Ectodermal cell (in vitro differentiated cells): Measurements from ENCODE around the gene DPH7. TPM values are rescaled to one million over a fixed set of nuclear protein-coding genes. Genes with fewer than 3 reads are reported as not detected.
"Not testable (repeated sequence)": the region's sequence is repeated elsewhere in the genome, so short reads cannot be mapped to it uniquely, and the experiment has no call there.

ENCODE experiments used
- H3K27ac ChIP-seq: 2 replicates; pipeline ENCODE4 v1.7.0; 2013; ENCODE audit warnings: mild to moderate bottlenecking, low read depth, low read length; ENCODE audit not compliant: insufficient read depth, poor library complexity, severe bottlenecking
- H3K27me3 ChIP-seq: 2 replicates; pipeline ENCODE4 v1.7.0; 2013; ENCODE audit warnings: mild to moderate bottlenecking, low read length; ENCODE audit not compliant: insufficient read depth, control insufficient read depth, poor library complexity, severe bottlenecking
- H3K36me3 ChIP-seq: one replicate; pipeline ENCODE4 v1.7.0; 2013; ENCODE audit warnings: low read length; ENCODE audit not compliant: control insufficient read depth, insufficient read depth
- H3K4me1 ChIP-seq: one replicate; pipeline ENCODE4 v1.7.0; 2013; ENCODE audit warnings: low read length; ENCODE audit not compliant: control insufficient read depth, insufficient read depth
- H3K4me3 ChIP-seq: 2 replicates; pipeline ENCODE4 v1.7.0; 2013; ENCODE audit warnings: low read depth, low read length, control low read depth; ENCODE audit not compliant: insufficient read depth
- H3K9me3 ChIP-seq: 2 replicates; pipeline ENCODE4 v1.7.0; 2013; ENCODE audit warnings: mild to moderate bottlenecking, low read length, moderate library complexity; ENCODE audit not compliant: control insufficient read depth
- WGBS, 2 experiments: methylation state at CpG; one replicate each; pipeline ENCODE4 v1.1.7; 2013; ENCODE audit warnings: missing lambda C conversion rate in 2 of 2; 5-methylcytosine and 5-hydroxymethylcytosine counted together
- polyA plus RNA-seq, 4 experiments: library from polyadenylated mRNA; stranded (reverse); fragments of 50-300 nt; gene quantifications; one replicate each; pipeline ENCODE4 v1.2.3, GENCODE V29; 2013

The DPH7 gene
- polyA plus RNA-seq (2013, experiment 1 of 4): 48.3 TPM
- polyA plus RNA-seq (2013, experiment 2 of 4): 47.9 TPM
- polyA plus RNA-seq (2013, experiment 3 of 4): 32.6 TPM
- 42.2 TPM for polyA plus RNA-seq (2013, experiment 4 of 4)

DNA sequence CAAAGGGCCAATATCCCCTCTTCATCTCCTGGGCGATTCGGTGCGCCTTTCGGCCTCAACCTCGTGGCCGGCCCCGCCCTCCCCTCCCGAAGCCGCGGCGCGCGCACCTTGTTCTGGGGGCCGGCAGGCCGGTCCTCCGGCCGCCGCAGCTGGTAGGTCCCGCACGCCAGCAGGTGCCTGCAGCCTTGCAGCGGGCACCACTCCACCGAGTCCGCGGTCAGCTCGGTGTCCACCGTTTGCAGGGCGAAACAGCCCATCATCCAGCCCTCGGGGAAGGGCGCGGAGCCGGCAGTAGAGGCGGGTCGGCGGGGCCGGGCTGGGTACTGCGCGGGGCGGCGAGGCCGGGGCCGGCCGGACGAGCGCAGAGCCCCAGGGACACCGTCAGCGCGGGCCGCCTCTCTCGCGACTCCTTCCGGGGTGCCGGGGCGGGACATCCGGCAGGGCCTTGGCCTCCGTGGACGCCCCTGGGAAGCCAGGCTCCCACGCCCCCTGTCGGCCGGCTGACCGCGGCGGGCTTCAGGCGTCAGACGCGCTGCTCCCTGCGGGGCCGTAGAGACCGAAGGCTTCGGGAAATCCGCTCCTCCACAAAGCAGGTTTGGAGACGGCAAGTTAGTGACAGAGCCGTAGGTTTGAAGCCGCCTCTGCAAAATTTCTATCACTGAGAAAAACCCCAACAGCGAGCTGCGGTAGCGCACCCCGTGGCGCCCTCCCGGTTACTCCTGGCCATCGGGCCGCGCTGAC, at the start of gene DPH7:
TSS of gene DPH7 (minus strand) at position 408 of the 741 bp plus-strand sequence. CDS start at position 260, 148 bp downstream.
- no peaks in the 10 kb centered on the region for H3K9me3 ChIP-seq
- H3K27me3 ChIP-seq: no peaks in the 10 kb centered on the region
- WGBS, 2 experiments: 4% methylated on average over 82 of the region's 82 CpGs
- peaks cover 30% of the 10 kb centered on the region for H3K36me3 ChIP-seq
- H3K4me3 ChIP-seq: peak within 1 kb of the TSS; percentile 96
- peak within 1 kb of the TSS; percentile 74 for H3K27ac ChIP-seq
- H3K4me1 ChIP-seq: peaks cover 9% of the 10 kb centered on the region

DNA sequence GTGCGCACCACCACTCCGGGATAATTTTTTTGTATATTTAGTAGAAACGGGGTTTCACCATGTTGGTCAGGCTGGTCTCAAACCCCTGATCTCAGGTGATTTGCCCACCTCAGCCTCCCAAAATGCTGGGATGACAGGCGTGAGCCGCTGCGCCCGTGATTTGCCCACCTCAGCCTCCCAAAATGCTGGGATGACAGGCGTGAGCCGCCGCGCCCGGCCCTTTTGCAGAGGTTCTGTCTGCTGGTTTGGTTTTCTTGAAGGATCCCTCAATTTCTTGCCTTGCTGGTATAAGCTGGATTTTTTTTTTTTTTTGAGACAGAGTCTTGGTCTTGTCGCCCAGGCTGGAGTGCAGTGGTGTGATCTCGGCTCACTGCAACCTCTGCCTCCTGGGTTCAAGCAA, 48.7 kb upstream of the DPH7 start:
- H3K27ac ChIP-seq, H3K4me1 ChIP-seq, H3K4me3 ChIP-seq, H3K27me3 ChIP-seq, H3K36me3 ChIP-seq, H3K9me3 ChIP-seq: not testable (repeated sequence)
- WGBS, 2 experiments: 96% methylated on average over 12 to 14 of the region's 14 CpGs

- WGBS, 2 experiments: 92% methylated on average over 4 of the region's 4 CpGs
- Histone ChIP-seq H3K4me3 (no peak overlapping the region), H3K9me3 (no peaks in the 10 kb centered on the region), H3K36me3 (no peaks in the 10 kb centered on the region), H3K27ac (no peak overlapping the region), H3K27me3 (no peaks in the 10 kb centered on the region), H3K4me1 (no peaks in the 10 kb centered on the region)
Measured at GRCh38 chr9:137626464-137626863, 47.7 kb upstream of the DPH7 start.

DNA sequence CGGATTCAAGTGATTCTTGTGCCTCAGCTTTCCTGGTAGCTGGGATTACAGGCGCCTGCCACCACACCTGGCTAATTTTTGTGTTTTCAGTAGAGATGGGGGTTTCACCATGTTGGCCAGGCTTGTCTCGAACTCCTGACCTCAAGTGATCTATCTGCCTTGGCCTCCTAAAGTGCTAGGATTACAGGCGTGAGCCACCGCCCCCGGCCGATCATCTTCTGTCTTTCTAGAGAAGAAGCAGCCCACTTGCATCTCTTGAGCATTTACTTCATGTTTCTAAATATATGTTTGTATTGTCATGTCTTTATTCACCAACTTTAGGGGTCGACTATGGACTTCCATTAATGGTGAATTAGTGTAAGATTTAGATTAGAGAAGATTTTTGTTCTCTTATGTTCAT, 43.5 kb upstream of the DPH7 start:
- not testable (repeated sequence) for H3K27me3 ChIP-seq, H3K4me3 ChIP-seq, H3K36me3 ChIP-seq, H3K27ac ChIP-seq, H3K9me3 ChIP-seq
- 93 to 96% methylated on average over 8 of the region's 8 CpGs for WGBS, 2 experiments
- H3K4me1 ChIP-seq: peaks cover 12% of the 10 kb centered on the region

GRCh38 chr9:137621131-137621757, 42.5 kb upstream of the DPH7 start:
- H3K27me3 ChIP-seq: no peaks in the 10 kb centered on the region
- peaks cover 12% of the 10 kb centered on the region for H3K4me1 ChIP-seq
- WGBS, 2 experiments: 81 to 82% methylated on average over 6 of the region's 6 CpGs
- H3K4me3 ChIP-seq: no peak overlapping the region
- no peak overlapping the region for H3K27ac ChIP-seq
- no peaks in the 10 kb centered on the region for H3K36me3 ChIP-seq
- H3K9me3 ChIP-seq: no peaks in the 10 kb centered on the region

DNA sequence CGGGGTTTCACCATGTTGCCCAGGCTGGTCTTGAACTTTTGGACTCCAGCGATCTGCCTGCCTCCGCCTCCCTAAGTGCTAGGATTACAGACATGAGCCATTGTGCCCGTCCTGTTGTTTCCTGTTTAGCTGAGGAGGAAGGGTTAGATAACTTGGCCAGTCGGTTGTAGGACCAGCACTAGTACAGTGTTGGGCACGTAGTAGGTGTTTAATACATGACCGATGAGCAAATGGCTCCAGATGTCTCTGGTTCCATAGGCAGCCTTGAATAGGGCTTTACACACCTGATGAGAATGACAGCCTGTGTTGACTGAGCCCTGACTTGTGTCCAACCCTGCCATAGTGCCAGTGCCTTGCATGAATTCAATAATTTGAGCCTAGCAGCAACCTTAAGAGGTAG, 41.9 kb upstream of the DPH7 start:
- Histone ChIP-seq H3K36me3 (peaks cover 1% of the 10 kb centered on the region), H3K27ac (no peak overlapping the region), H3K9me3 (no peaks in the 10 kb centered on the region), H3K4me3 (peak overlapping the region; percentile 6), H3K4me1 (peaks cover 12% of the 10 kb centered on the region), H3K27me3 (no peaks in the 10 kb centered on the region)
- 91 to 93% methylated on average over 7 of the region's 7 CpGs for WGBS, 2 experiments

GRCh38 chr9:137620048-137620405, 41.3 kb upstream of the DPH7 start:
- H3K27me3 ChIP-seq: no peaks in the 10 kb centered on the region
- no peaks in the 10 kb centered on the region for H3K9me3 ChIP-seq
- peaks cover 12% of the 10 kb centered on the region for H3K4me1 ChIP-seq
- H3K36me3 ChIP-seq: peaks cover 4% of the 10 kb centered on the region
- H3K4me3 ChIP-seq: peak overlapping the region; percentile 83
- 85 to 100% methylated on average over 2 to 4 of the region's 4 CpGs for WGBS, 2 experiments
- no peak overlapping the region for H3K27ac ChIP-seq

DNA sequence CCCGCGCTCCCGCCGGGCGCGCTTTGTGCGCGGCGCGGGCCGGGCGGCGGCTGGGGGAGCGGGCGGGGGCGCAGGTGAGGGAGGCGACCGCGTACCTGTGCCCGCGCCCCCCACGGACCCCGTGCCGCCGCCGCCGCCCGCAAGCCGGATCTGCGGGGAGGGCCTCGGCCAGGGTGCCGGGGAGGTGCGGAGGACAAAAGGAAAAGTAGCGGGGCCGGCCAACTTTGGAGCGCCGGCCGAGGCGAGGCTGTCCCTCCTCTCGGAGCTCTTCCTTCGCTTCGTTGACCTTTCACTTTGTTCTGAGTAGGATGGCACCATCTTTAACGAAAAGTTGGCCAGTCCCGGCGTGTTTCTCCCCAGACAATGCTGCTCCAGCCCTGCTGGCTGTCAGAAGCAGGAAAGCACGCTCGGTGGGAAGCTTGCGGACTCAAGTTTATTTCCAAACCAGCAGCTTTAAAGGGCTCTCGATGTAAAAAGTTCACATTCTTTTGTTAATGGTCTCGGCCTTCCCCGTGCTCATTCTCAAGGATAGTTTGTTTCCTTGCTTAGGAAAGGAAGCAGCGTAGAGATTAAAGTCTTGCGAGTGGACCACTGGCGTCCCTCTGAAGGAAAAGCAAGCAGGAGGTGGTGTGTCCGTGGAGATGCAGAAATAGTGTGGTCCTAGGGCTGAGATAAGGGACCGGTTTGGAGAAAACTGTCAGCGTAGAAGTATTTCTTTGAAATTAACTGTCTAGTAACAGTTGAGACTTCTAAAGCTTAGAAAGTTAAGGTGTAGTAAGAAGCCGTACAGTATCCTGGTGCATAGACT, 40.7 kb upstream of the DPH7 start:
- no peaks in the 10 kb centered on the region for H3K9me3 ChIP-seq
- peak overlapping the region; percentile 83 for H3K4me3 ChIP-seq
- WGBS, 2 experiments: 2% methylated on average over 58 of the region's 58 CpGs
- H3K36me3 ChIP-seq: peaks cover 6% of the 10 kb centered on the region
- H3K27me3 ChIP-seq: no peaks in the 10 kb centered on the region
- H3K4me1 ChIP-seq: peaks cover 12% of the 10 kb centered on the region
- H3K27ac ChIP-seq: peak overlapping the region; percentile 57

DNA sequence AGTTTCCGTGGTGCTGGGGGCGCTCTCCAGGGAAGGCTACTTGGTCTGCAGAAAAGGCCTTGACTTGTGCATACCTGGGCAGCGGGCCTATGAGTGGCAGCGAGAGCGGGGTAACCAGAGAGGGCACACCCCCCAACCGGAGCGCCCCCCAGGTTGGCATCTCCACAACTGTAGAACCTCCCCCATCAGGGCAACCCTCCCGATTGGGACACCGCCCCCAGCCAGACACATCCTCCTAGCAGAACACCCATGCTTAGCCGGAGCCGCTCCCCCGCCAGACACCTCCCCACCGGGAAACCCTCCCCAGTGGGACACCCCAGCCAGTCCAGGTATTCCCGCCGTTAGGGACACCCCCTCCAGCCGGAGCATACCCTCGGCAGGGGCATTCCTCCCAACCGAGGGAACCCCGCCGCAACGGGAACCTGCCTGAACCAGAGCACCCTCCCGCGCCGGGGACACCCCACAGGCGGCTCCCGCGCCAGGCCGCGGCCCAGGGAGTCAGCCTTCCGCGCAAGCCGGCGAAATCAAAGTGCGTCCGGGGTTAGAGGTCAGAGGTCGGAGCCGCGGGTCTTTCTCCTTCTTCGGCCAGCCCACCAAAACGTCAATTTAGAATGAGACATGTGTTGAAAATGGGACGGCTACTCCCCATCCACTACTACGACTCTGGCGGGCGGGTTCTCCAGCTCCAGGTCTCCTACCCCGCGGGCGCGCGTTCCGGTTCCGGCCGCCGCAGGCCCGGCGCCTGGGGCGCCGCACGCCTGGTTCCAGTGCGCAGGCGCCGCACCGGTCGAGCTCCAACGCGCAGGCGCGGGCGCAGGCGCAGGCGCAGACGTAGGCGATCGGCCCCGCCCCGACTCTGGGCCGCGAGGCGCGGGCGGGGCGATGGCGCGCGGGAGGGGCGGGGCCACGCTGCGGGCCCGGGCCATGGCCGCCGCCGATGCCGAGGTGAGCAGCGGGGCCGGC, 39.7 kb upstream of the DPH7 start, which contains the start of gene EHMT1:
TSS of gene EHMT1 (plus strand) at position 901 of the 963 bp plus-strand sequence. CDS start at position 925, 24 bp downstream.
- Histone ChIP-seq H3K4me3 (peak within 1 kb of the TSS; percentile 99), H3K9me3 (no peaks in the 10 kb centered on the region), H3K27ac (peak within 1 kb of the TSS; percentile 85), H3K4me1 (peaks cover 12% of the 10 kb centered on the region), H3K27me3 (no peaks in the 10 kb centered on the region), H3K36me3 (peaks cover 11% of the 10 kb centered on the region)
- 1% methylated on average over 92 to 94 of the region's 94 CpGs for WGBS, 2 experiments
